HepG2 (cell line): ENCODE measurements around the gene CCDC178. TPM values are rescaled to one million over a fixed set of nuclear protein-coding genes. Genes with fewer than 3 reads are reported as not detected.

Experiments
- ATAC-seq: fragments of 200-7000 bp; cut with Tn5 transposase; 3 replicates; pipeline ENCODE4 v1.9.1; 2020; ENCODE audit warnings: mild to moderate bottlenecking, moderate library complexity
- BruUV-seq: library from RNA; stranded (reverse); fragments of 400-500 nt; replicated peaks from 2 replicates; lab custom pipeline; 2021; lab: Mats Ljungman, UMichigan
- CTCF ChIA-PET: fragments of 300-600 bp; formaldehyde crosslinking; extraction: SDS; loops from one replicate; lab custom pipeline; 2021; ENCODE audit warnings: low total read pairs, inconsistent platforms, low intra/inter-chr PET ratio; lab: Yijun Ruan, JAX
- POLR2A ChIA-PET: fragments of 350-600 bp; sonication (Branson Sonifier 250); formaldehyde crosslinking; loops from one replicate; lab custom pipeline; 2020; ENCODE audit warnings: antibody characterized with exemption, inconsistent platforms; lab: Yijun Ruan, JAX
- DNase-seq: peaks from one replicate; pipeline ENCODE4 v3.0.0-alpha.2; 2015; ENCODE audit warnings: low spot score
- FAIRE-seq: peaks from 3 replicates; lab custom pipeline; 2011; peaks lifted over from hg19 to GRCh38; lab: Jason Lieb, UNC
- H2AFZ ChIP-seq: one replicate; pipeline ENCODE4 v1.6.1; 2011; ENCODE audit warnings: low read length, inconsistent platforms
- H3K27ac ChIP-seq: fragments of 300-600 bp; 3 replicates; pipeline ENCODE4 v1.8.0; 2011; ENCODE audit warnings: mixed run types, mild to moderate bottlenecking, mixed read lengths, low read length, inconsistent platforms; ENCODE audit not compliant: insufficient read depth; ENCODE audit errors: extremely low read length
- H3K27me3 ChIP-seq, 2 experiments: fragments of 200-600 bp in 1 of 2; 2 replicates in 1 of 2; 3 replicates in 1 of 2; pipeline versions ENCODE4 v1.6.0 to v1.8.0; 2011; ENCODE audit warnings: low read length in 2 of 2, mild to moderate bottlenecking in 2 of 2, moderate library complexity in 2 of 2, inconsistent platforms in 1 of 2; ENCODE audit not compliant: insufficient read depth in 2 of 2, control insufficient read depth in 1 of 2
- H3K36me3 ChIP-seq, 2 experiments: fragments of 200-600 bp in 1 of 2; replicated peaks in 1 of 2; 2 replicates in 1 of 2; 3 replicates in 1 of 2; pipeline versions ENCODE4 v1.5.1 to v1.8.0; 2011; ENCODE audit warnings: low read length in 2 of 2, inconsistent platforms in 1 of 2; ENCODE audit not compliant: insufficient read depth in 2 of 2, control insufficient read depth in 1 of 2
- H3K4me1 ChIP-seq: 2 replicates; pipeline ENCODE4 v1.5.1; 2012; ENCODE audit warnings: low read length, inconsistent platforms; ENCODE audit not compliant: insufficient read depth
- H3K4me2 ChIP-seq: 2 replicates; pipeline ENCODE4 v1.6.0; 2011; ENCODE audit warnings: low read depth, low read length, inconsistent platforms
- H3K4me3 ChIP-seq, 3 experiments: fragments of 200-600 bp in 1 of 3; sonication (generic), shearing (Covaris generic) in 1 of 3; replicated peaks in 1 of 3; 2 replicates each; pipeline ENCODE4 v1.5.1; 2011 to 2016; ENCODE audit warnings: low read length in 3 of 3, inconsistent platforms in 2 of 3, low read depth in 2 of 3, mild to moderate bottlenecking in 2 of 3, control low read depth in 1 of 3, mixed read lengths in 1 of 3; ENCODE audit not compliant: insufficient read depth in 1 of 3
- H3K79me2 ChIP-seq: one replicate; pipeline ENCODE4 v1.6.1; 2011; ENCODE audit warnings: low read length, inconsistent platforms; ENCODE audit not compliant: insufficient read depth
- H3K9ac ChIP-seq: 2 replicates; pipeline ENCODE4 v1.6.0; 2011; ENCODE audit warnings: mild to moderate bottlenecking, low read depth, low read length, inconsistent platforms; ENCODE audit not compliant: insufficient read depth
- H3K9me3 ChIP-seq: 2 replicates; pipeline ENCODE4 v1.5.1; 2012; ENCODE audit warnings: mild to moderate bottlenecking, low read length
- H4K20me1 ChIP-seq: 2 replicates; pipeline ENCODE4 v1.6.0; 2011; ENCODE audit warnings: inconsistent platforms, mild to moderate bottlenecking, low read length, moderate library complexity; ENCODE audit not compliant: insufficient read depth
- CREM ChIP-seq, 2 experiments: sonication (generic) in 1 of 2; formaldehyde crosslinking in 1 of 2; IDR thresholded peaks; 2 replicates each; pipeline versions ENCODE4 v1.4.0 to v1.6.1; 2016 to 2020; ENCODE audit warnings: antibody characterized with exemption in 1 of 2, mild to moderate bottlenecking in 1 of 2, missing genetic modification reagents in 1 of 2
- DRAP1 ChIP-seq: IDR thresholded peaks from 2 replicates; pipeline ENCODE4 v1.6.1; 2016; ENCODE audit warnings: missing genetic modification reagents, missing compliant biosample characterization
- E2F5 ChIP-seq: sonication (generic); formaldehyde crosslinking; conservative IDR thresholded peaks from 2 replicates; pipeline ENCODE4 v1.4.0; 2020; ENCODE audit warnings: missing genetic modification reagents
- FOXK1 ChIP-seq: sonication (generic); formaldehyde crosslinking; IDR thresholded peaks from 2 replicates; pipeline ENCODE4 v1.4.0; 2020; ENCODE audit warnings: low read depth, missing genetic modification reagents, borderline replicate concordance
- HDAC1 ChIP-seq: sonication (generic); formaldehyde crosslinking; IDR thresholded peaks from 2 replicates; pipeline ENCODE4 v1.5.1; 2020; ENCODE audit warnings: mild to moderate bottlenecking, missing genetic modification reagents
- IKZF4 ChIP-seq: sonication (generic); formaldehyde crosslinking; IDR thresholded peaks from 2 replicates; pipeline ENCODE4 v1.5.1; 2020; ENCODE audit warnings: borderline replicate concordance, mild to moderate bottlenecking, low read depth, missing genetic modification reagents; ENCODE audit errors: not compliant biosample characterization
- JDP2 ChIP-seq: sonication (generic); formaldehyde crosslinking; IDR thresholded peaks from 2 replicates; pipeline ENCODE4 v1.8.1; 2022; ENCODE audit warnings: missing genetic modification reagents, borderline replicate concordance
- MED8 ChIP-seq: sonication (generic); formaldehyde crosslinking; IDR thresholded peaks from 2 replicates; pipeline ENCODE4 v1.8.1; 2023; ENCODE audit warnings: mild to moderate bottlenecking, missing genetic modification reagents; ENCODE audit not compliant: insufficient replicate concordance
- NFIB ChIP-seq: sonication (generic); formaldehyde crosslinking; IDR thresholded peaks from 2 replicates; pipeline ENCODE4 v1.9.0; 2021; ENCODE audit warnings: missing genetic modification reagents, mild to moderate bottlenecking, borderline replicate concordance
- NRL ChIP-seq: sonication (generic); formaldehyde crosslinking; IDR thresholded peaks from 2 replicates; pipeline ENCODE4 v1.5.0; 2020; ENCODE audit warnings: missing genetic modification reagents, mild to moderate bottlenecking, moderate library complexity, borderline replicate concordance
- SP1 ChIP-seq, 2 experiments: fragments of 450-650 bp in 1 of 2; sonication (generic) in 1 of 2; formaldehyde crosslinking in 1 of 2; IDR thresholded peaks; 2 replicates each; pipeline versions ENCODE4 v1.4.0 to v1.6.1; 2016 to 2020; ENCODE audit warnings: missing genetic modification reagents in 1 of 2
- ZFP91 ChIP-seq: sonication (generic); formaldehyde crosslinking; IDR thresholded peaks from 2 replicates; pipeline ENCODE4 v1.9.0; 2022; ENCODE audit warnings: missing genetic modification reagents, mild to moderate bottlenecking, borderline replicate concordance
- ZNF251 ChIP-seq: sonication (generic); formaldehyde crosslinking; IDR thresholded peaks from 2 replicates; pipeline ENCODE4 v1.9.0; 2021; ENCODE audit warnings: mild to moderate bottlenecking, missing genetic modification reagents
- ZNF282 ChIP-seq: fragments of 450-650 bp; IDR thresholded peaks from 2 replicates; pipeline ENCODE4 v1.6.1; 2018; ENCODE audit not compliant: partially characterized antibody
- ZNF333 ChIP-seq: sonication (generic); formaldehyde crosslinking; IDR thresholded peaks from 2 replicates; pipeline ENCODE4 v1.4.0; 2020; ENCODE audit warnings: mild to moderate bottlenecking, missing genetic modification reagents, borderline replicate concordance
- ZNF468 ChIP-seq: sonication (generic); formaldehyde crosslinking; IDR thresholded peaks from 2 replicates; pipeline ENCODE4 v1.8.0; 2022; ENCODE audit warnings: mild to moderate bottlenecking, moderate library complexity, missing genetic modification reagents
- ZNF816 ChIP-seq: sonication (generic); formaldehyde crosslinking; IDR thresholded peaks from 2 replicates; pipeline ENCODE4 v1.8.0; 2022; ENCODE audit warnings: missing genetic modification reagents, mild to moderate bottlenecking, borderline replicate concordance
- WGBS: methylation state at CpG from one replicate; pipeline ENCODE4 v1.1.6; 2017; ENCODE audit warnings: low lambda C conversion rate; 5-methylcytosine and 5-hydroxymethylcytosine counted together
- in situ Hi-C: cut with HindIII; loops from 2 replicates; pipeline ENCODE4 v1.10.0; 2017; ENCODE audit warnings: low pct_unique_long_range_greater_than_20kb; ENCODE audit not compliant: extremely low pct_ligation_motif_present
- intact Hi-C: fragments of 100-400 bp; cut with micrococcal nuclease; formaldehyde crosslinking; loops from one replicate; pipeline ENCODE4 v1.10.0; 2022; ENCODE audit not compliant: unreplicated experiment
- polyA plus RNA-seq, 8 experiments: library from polyadenylated mRNA; depleted of rRNA in 3 of 8; stranded (reverse) in 7 of 8; unstranded in 1 of 8; fragments of >200 nt; fragmentation: Illumina TruSeq in 4 of 8; extraction: Trizol in 4 of 8; gene quantifications; 2 replicates each; pipeline versions ENCODE4 v1.2.1 to v1.2.3, GENCODE V29; 2011 to 2016; ENCODE audit warnings: low read depth in 4 of 8, missing spikeins in 1 of 8, mixed read lengths in 1 of 8; ENCODE audit not compliant: insufficient read depth in 1 of 8
- total RNA-seq, 5 experiments: library from RNA; depleted of rRNA; stranded (reverse); fragments of >200 nt; fragmentation: Illumina TruSeq; extraction: Trizol; gene quantifications; 2 replicates each; pipeline ENCODE4 v1.2.3, GENCODE V29; 2016; ENCODE audit warnings: low read depth in 1 of 5

CCDC178 gene
- total and polyA plus RNA-seq, 2 of the 13 experiments (the other 11 are each of a cell fraction or from before 2014, with no cell fraction given): not detected

GRCh38 chr18:33427549-33427948 is 13.0 kb downstream of the CCDC178 start:
- TF ChIP-seq ZNF468 (CRISPR knock-in tag): no peak
- no peak for TF ChIP-seq ZNF333 (CRISPR knock-in tag)
- no peak for TF ChIP-seq NRL (CRISPR knock-in tag)
- no peak for TF ChIP-seq E2F5 (CRISPR knock-in tag)
- TF ChIP-seq ZNF816 (CRISPR knock-in tag): no peak
- TF ChIP-seq SP1 (IDR thresholded peaks at IDR 0.05): no peak
- no peak for TF ChIP-seq SP1 (CRISPR knock-in tag; IDR thresholded peaks at IDR 0.05)
- no peak for TF ChIP-seq DRAP1 (CRISPR knock-in tag)
- no peak for TF ChIP-seq ZNF282
- TF ChIP-seq ZNF251 (CRISPR knock-in tag): no peak
- TF ChIP-seq NFIB (CRISPR knock-in tag): no peak
- TF ChIP-seq FOXK1 (CRISPR knock-in tag): no peak
- TF ChIP-seq CREM (IDR thresholded peaks at IDR 0.05): no peak
- no peak for TF ChIP-seq CREM (CRISPR knock-in tag; IDR thresholded peaks at IDR 0.05)
- TF ChIP-seq HDAC1 (CRISPR knock-in tag): no peak
- TF ChIP-seq JDP2 (CRISPR knock-in tag): no peak
- no peak for TF ChIP-seq MED8 (CRISPR knock-in tag)
- TF ChIP-seq ZFP91 (CRISPR knock-in tag): no peak
- no peak for TF ChIP-seq IKZF4 (CRISPR knock-in tag)
- WGBS: 0% methylated on average over 2 of the region's 2 CpGs

More at GRCh38 chr18:33427549-33427948, 13.0 kb downstream of the CCDC178 start:
- CTCF ChIA-PET: no interaction called here
- FAIRE-seq: no peak
- ATAC-seq: no peak
- no peak for DNase-seq
- no peaks in the 10 kb centered on the region; a peak in 1 of 5 replicates for H3K27me3 ChIP-seq
- no peak overlapping the region for H3K9ac ChIP-seq
- H3K4me2 ChIP-seq: no peak overlapping the region
- H3K4me3 ChIP-seq: no peak overlapping the region
- H3K4me1 ChIP-seq: peaks cover 7% of the 10 kb centered on the region; the same call in 1 of the 2 replicates
- H2AFZ ChIP-seq: no peak overlapping the region
- no peaks in the 10 kb centered on the region for H3K36me3 ChIP-seq
- intact Hi-C loops (no loop called here), in situ Hi-C loops (no loop called here)
- no peaks in the 10 kb centered on the region for H3K9me3 ChIP-seq
- no peaks in the 10 kb centered on the region for H3K79me2 ChIP-seq
- no TSS peak for BruUV-seq
- H3K27ac ChIP-seq: no peak overlapping the region
- no peaks in the 10 kb centered on the region for H4K20me1 ChIP-seq
- POLR2A ChIA-PET: no interaction called here
